Gastrocnemius medialis (tissue), 4 donors: ENCODE measurements around the gene PDE10A.

Source experiments
- POLR2A ChIP-seq, 2 donors: fragments of 450-650 bp; IDR thresholded peaks; one replicate each; pipeline ENCODE4 v1.6.1; 2017; ENCODE audit warnings: antibody characterized with exemption in 2 of 2, mild to moderate bottlenecking in 2 of 2, moderate library complexity in 2 of 2
- TF ChIP-seq, protein P1 (sequence below), 5 experiments: fragments of 450-650 bp in 3 of 5; fragments of 200-600 bp in 2 of 5; sonication (generic) in 2 of 5; IDR thresholded peaks in 4 of 5; conservative IDR thresholded peaks in 1 of 5; 1 replicate in 4 of 5; 2 replicates in 1 of 5; pipeline ENCODE4 v1.5.1; 2016 to 2019; ENCODE audit warnings: antibody characterized with exemption in 5 of 5, mild to moderate bottlenecking in 3 of 5, moderate library complexity in 3 of 5

DNA sequence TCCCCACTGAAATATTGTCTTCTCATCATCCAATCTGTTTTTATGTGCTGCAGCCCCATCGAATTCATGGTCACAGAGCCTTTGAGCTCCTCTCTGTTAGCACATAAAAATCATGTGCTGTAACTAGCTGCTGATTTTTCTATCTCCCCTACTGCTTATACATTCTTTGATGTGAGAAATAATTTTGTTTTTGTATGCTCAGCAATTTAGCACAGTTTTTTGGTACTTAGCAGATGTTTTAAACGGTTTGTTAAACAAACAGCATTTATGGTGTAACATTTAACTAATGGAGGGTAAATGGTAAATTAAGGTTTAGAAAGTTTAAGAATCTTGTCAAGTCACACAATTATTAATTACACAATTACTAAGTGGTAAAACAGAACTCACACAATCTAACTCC is 221.9 kb downstream of the PDE10A start:
- TF ChIP-seq, protein P1, sequence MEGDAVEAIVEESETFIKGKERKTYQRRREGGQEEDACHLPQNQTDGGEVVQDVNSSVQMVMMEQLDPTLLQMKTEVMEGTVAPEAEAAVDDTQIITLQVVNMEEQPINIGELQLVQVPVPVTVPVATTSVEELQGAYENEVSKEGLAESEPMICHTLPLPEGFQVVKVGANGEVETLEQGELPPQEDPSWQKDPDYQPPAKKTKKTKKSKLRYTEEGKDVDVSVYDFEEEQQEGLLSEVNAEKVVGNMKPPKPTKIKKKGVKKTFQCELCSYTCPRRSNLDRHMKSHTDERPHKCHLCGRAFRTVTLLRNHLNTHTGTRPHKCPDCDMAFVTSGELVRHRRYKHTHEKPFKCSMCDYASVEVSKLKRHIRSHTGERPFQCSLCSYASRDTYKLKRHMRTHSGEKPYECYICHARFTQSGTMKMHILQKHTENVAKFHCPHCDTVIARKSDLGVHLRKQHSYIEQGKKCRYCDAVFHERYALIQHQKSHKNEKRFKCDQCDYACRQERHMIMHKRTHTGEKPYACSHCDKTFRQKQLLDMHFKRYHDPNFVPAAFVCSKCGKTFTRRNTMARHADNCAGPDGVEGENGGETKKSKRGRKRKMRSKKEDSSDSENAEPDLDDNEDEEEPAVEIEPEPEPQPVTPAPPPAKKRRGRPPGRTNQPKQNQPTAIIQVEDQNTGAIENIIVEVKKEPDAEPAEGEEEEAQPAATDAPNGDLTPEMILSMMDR (IDR thresholded peaks at IDR 0.05 in 4 of 5, conservative IDR thresholded peaks at IDR 0.05 in 1 of 5), result no peak
- no peak for TF ChIP-seq POLR2A (IDR thresholded peaks at IDR 0.05)
